Measurements from ENCODE around the gene PAX8.

The PAX8 gene

DNA sequence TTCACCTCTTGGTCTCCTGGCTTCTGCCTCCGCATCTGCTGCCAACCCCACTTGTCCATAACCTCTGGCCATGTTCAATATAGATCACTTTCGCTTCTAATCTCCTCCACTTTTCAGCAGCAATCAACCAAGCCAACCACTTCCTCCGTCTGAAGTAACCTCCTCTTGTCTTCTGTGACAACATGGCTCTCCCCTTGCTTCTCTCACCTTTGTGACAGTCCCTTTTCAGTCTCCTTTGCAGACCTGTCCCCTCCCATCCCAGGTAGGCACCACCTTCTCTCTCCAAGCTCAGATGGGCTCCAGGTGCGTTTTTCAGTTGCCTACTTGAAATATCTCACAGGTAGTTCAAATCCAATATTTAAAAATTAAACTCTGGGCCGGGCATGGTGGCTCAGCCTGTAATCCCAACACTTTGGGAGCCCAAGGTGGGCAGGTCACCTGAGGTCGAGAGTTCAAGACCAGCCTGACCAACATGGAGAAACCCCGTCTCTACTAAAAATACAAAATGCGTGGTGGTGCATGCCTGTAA, 109.7 kb downstream of the PAX8 start:
- no peak for DNase-seq (ENCODE audit: low read depth in 2 of 2)

DNA sequence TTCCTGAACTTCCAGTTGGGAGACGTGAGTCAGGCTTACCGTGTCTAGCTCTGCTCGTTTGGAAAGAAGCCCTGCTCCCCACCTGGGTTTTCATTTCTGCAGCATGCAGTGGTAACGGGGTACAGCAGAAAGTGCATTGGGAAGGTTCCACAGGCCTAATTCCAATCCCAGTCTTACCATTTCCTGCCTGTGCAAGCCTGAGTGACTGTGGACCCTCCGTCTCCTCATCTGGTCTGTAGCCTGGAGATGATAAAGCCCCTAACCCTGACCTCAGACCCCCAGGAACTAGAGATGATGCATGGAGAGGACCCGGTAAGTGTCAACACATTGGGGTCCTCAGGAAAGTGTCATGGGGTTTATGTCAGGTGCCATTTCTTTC, 110.8 kb downstream of the PAX8 start:
- no peak for DNase-seq (ENCODE audit: low read depth in 2 of 2)

DNA sequence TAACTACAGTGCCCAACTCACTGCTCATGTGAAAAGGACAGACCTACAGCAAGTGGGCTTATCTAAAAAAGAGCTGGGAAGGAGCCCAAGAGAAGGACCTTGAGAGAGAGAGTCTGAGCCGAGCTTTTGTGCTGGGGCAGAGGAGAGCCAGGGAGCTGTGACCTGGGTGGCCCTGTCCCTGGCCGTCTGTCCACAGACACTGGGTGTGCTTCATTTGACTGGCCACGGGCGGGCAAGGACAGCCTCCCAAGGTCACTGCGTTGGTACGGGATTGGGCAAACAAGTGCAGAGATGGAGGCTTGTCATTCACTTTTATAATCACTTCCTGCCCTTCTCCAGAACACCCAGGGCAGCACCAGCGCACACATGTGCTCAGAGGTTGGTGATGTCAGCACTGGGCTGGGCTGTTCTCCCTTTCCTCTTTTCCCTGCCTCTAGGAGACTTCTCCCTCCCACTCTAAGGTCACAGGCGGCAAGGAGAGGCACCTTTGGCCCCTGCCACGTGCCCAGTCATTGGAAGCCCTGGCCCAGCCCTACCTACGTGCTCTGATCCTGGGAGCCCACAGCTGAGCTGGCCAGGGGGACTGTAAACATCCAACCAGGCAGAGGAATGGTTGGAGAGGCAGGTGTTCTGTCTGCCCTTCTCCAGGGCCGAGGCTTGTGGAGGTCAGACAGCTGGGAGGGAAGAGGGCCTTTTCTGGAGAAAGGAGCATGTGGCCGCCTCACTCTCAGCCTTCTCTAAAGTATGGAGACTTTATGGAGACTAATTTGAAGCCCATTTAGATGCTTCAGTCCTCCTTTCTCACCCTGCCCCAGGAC, 111.4 kb downstream of the PAX8 start:
- no peak for DNase-seq (ENCODE audit: low read depth in 2 of 2)

DNA sequence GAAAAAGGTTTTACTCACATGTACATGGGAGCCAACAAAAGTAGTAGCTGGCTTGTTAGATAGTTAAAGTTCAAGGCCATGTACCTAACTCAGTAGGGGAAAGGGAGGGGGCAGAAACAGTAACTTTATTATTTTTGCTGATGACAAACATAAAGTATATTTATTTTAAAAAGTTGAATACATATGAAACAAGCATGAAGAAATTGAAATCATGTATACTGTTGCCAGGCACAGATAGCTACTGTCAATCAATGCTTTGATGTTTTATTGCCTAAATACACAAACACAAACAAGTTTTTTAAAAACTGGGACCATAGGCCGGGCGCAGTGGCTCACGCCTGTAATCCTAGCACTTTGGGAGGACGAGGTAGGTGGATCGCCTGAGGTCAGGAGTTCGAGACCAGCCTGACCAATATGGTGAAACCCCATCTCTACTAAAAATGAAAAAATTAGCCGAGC, 112.5 kb downstream of the PAX8 start:
- no peak for DNase-seq (ENCODE audit: low read depth in 2 of 2)
